Forelimb muscle (tissue), 1 donor: ENCODE measurements around the gene PRAMEF6. TPM values are rescaled to one million over a fixed set of nuclear protein-coding genes. Genes with fewer than 3 reads are reported as not detected.
"Not testable (repeated sequence)": the region's sequence is repeated elsewhere in the genome, so short reads cannot be mapped to it uniquely, and the experiment has no call there.

Experiments
- DNase-seq: peaks from one replicate; pipeline ENCODE4 v3.0.0-alpha.2; 2013; ENCODE audit warnings: low read depth
- polyA plus RNA-seq: library from polyadenylated mRNA; unstranded; fragments of 120-200 nt; gene quantifications from one replicate; pipeline ENCODE4 v1.2.1, GENCODE V29; 2013; ENCODE audit not compliant: insufficient read length

The PRAMEF6 gene
- polyA plus RNA-seq, result not detected

DNA sequence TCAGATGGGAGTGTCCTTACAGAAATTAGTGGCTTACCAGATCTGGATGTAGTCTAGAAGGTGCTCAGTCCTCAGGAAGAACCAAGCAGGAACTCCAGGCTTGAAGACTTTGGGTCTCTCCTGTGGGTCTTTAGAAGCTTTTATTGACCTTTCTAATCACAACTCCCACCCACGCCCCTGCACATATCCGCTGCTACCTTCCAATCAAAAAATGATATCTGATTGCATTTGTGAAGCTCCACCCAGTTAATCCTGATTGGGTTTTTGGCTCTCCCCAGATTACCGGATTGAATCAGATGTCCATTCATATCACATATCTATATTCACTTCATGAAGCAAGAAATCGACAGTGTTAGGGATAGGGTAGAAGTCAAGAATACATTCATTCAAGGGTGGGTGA is at the start of gene PRAMEF6:
PRAMEF6 (minus strand) TSS at position 101 of the 400 bp plus-strand sequence. CDS start 5,062 bp downstream, outside the sequence.
- not testable (repeated sequence) for DNase-seq

DNA sequence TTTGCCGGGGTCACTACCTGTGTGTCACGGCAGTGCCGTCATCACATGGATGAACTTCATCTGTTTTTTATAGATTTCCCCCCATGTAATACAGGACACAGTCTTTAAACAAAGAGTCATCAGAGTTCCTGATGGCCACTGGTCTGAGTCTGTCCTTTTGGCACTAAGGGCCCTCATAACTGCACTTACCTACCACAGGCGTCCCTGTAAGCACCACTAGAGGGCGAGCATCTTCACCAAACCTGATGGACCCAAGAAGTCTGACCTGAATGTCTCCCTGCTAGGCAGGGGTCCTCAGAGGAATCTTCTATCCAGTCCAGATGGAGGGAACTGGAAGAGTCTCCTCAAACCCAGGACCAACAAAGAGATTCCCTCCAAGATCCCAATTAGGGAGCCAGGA is 23.0 kb downstream of the PRAMEF6 start:
- not testable (repeated sequence) for DNase-seq

DNA sequence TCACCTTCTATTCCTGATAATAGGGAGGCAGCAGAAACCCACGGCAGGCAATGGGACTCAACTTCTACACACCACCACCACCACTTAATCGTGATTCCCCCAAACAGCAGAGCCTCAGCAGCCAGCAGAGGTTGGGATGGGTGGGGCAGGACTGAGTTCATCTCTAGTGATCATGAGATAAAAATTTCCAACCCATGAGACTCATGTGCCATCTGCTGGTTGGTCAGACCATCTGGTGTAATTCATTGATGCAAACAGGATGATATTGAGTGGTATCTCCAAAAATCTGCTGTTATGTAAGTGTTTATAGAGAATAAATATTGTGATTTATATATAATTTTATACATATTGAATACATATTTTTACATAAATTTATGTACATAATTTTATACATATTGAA is 25.6 kb downstream of the PRAMEF6 start:
- not testable (repeated sequence) for DNase-seq

GRCh38 chr1:12916310-12916709 is 31.1 kb downstream of the PRAMEF6 start, which contains the start of gene PRAMEF7:
TSS of gene PRAMEF7 (plus strand) at chr1:12916610. CDS start at chr1:12917693, 1,083 bp downstream.
- not testable (repeated sequence) for DNase-seq

- DNase-seq, result not testable (repeated sequence)
Observed at GRCh38 chr1:12903793-12904572, 43.4 kb downstream of the PRAMEF6 start.

DNA sequence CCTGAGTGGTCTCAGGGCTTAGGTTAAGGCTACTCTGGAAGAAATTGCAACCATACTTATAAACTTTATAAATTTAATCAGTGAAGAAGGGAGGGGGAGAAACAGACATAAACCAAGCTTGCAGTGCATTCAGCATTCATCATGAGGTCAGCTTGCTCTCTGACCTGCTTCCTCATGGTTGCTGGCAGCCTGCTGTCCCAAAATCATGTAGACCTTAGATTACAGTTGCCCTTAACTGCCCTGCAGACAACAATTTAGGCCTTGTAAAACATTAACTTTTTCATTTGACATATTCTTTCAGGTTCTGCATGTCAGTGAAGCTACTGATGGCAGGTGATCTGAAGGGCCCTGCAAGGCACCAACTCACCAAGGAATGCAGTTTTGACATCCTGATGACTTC is 48.2 kb downstream of the PRAMEF6 start:
- DNase-seq, result not testable (repeated sequence)

DNA sequence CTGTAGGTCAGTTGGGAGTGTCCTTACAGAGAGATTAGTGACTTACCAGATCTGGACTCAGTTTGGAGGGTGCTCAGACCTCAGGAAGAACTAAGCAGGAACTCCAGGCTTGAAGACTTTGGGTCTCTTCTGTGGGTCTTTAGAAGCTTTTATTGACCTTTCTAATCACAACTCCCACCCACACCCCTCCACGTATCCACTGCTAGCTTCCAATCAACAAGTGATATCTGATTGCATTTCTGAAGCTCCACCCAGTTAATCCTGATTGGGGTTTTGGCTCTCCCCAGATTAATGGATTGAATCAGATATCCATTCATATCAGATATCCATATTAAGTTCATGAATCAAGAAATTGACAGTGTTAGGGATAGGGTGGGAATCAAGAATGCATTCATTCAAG is 49.2 kb downstream of the PRAMEF6 start, which contains the start of gene PRAMEF10:
PRAMEF10 (minus strand) TSS at position 101 of the 400 bp plus-strand sequence. CDS start 2,423 bp downstream, outside the sequence.
- DNase-seq, result not testable (repeated sequence)

Other genes starting within 250 kb of the PRAMEF6 start
- gene AADACL3, start 231.5 kb downstream of the PRAMEF6 start, polyA plus RNA-seq, result not detected
- 0.99 TPM for gene CFAP107, start 201.4 kb downstream of the PRAMEF6 start, polyA plus RNA-seq
- not detected for gene PRAMEF12, start 173.8 kb downstream of the PRAMEF6 start, polyA plus RNA-seq
- not detected for gene PRAMEF1, start 156.2 kb downstream of the PRAMEF6 start, polyA plus RNA-seq
- gene PRAMEF11, start 116.2 kb downstream of the PRAMEF6 start, polyA plus RNA-seq, result not detected
- gene HNRNPCL1, start 98.9 kb downstream of the PRAMEF6 start, polyA plus RNA-seq, result not detected
- gene PRAMEF2, start 90.5 kb downstream of the PRAMEF6 start, polyA plus RNA-seq, result not detected
- not detected for gene PRAMEF4, start 61.4 kb downstream of the PRAMEF6 start, polyA plus RNA-seq
- gene PRAMEF10, start 49.3 kb downstream of the PRAMEF6 start, polyA plus RNA-seq, result not detected
- gene PRAMEF7, start 31.0 kb downstream of the PRAMEF6 start, polyA plus RNA-seq, result not detected
- not detected for gene PRAMEF27, start 109.0 kb upstream of the PRAMEF6 start, polyA plus RNA-seq
- gene HNRNPCL3, start 113.2 kb upstream of the PRAMEF6 start, polyA plus RNA-seq, result not detected
- gene PRAMEF25, start 123.2 kb upstream of the PRAMEF6 start, polyA plus RNA-seq, result not detected
- gene HNRNPCL2, start 169.3 kb upstream of the PRAMEF6 start, polyA plus RNA-seq, result not detected
- not detected for gene PRAMEF26, start 208.4 kb upstream of the PRAMEF6 start, polyA plus RNA-seq
- gene HNRNPCL4, start 218.1 kb upstream of the PRAMEF6 start, polyA plus RNA-seq, result 0.20 TPM
- not detected for gene PRAMEF9, start 224.3 kb upstream of the PRAMEF6 start, polyA plus RNA-seq